Body of pancreas (tissue), 4 donors: ENCODE results near the gene GATA2. TPM values are rescaled to one million over a fixed set of nuclear protein-coding genes. Genes with fewer than 3 reads are reported as not detected.

Source experiments
- ATAC-seq: fragments of 150-250 bp; one replicate; pipeline ENCODE4 v1.9.1; 2016
- DNase-seq, 4 donors: peaks; one replicate each; pipeline ENCODE4 v3.0.0-alpha.2; 2019
- H3K27ac ChIP-seq, 4 donors: fragments of 200-600 bp; sonication (generic); 1 replicate in 3 of 4; 2 replicates in 1 of 4; pipeline versions ENCODE4 v1.5.1 to v1.6.1; 2016 to 2019; ENCODE audit warnings: mild to moderate bottlenecking in 1 of 4, mixed read lengths in 1 of 4, moderate library complexity in 1 of 4
- H3K27me3 ChIP-seq, 2 donors: fragments of 200-600 bp; sonication (generic); one replicate each; pipeline ENCODE4 v1.6.0; 2016; ENCODE audit warnings: mild to moderate bottlenecking in 1 of 2
- H3K36me3 ChIP-seq, 2 donors: fragments of 200-600 bp; sonication (generic); replicated peaks in 1 of 2; 2 replicates each; pipeline ENCODE4 v1.5.1; 2016; ENCODE audit warnings: low read depth in 2 of 2; ENCODE audit not compliant: insufficient read depth in 1 of 2
- H3K4me1 ChIP-seq: fragments of 200-600 bp; sonication (generic); one replicate; pipeline ENCODE4 v1.6.0; 2016
- H3K4me3 ChIP-seq, 2 donors: fragments of 200-600 bp; sonication (generic); 1 replicate in 1 of 2; 2 replicates in 1 of 2; pipeline ENCODE4 v1.5.1; 2016 to 2019
- H3K9me3 ChIP-seq, 3 donors: fragments of 200-600 bp; sonication (generic); 1 replicate in 2 of 3; 2 replicates in 1 of 3; pipeline ENCODE4 v1.5.1; 2016
- POLR2A ChIP-seq, 3 donors: fragments of 450-650 bp; IDR thresholded peaks; one replicate each; pipeline ENCODE4 v1.6.1; 2016; ENCODE audit warnings: antibody characterized with exemption in 3 of 3, mild to moderate bottlenecking in 2 of 3
- WGBS, 2 donors: methylation state at CpG; one replicate each; pipeline ENCODE4 v1.1.5; 2017; 5-methylcytosine and 5-hydroxymethylcytosine counted together
- intact Hi-C: fragments of 100-400 bp; cut with DNase I; formaldehyde crosslinking; loops from one replicate; pipeline ENCODE4 v1.15.1; 2023
- total RNA-seq, 2 donors: library from RNA; depleted of rRNA; stranded (reverse); fragments of >200 nt; gene quantifications; one replicate each; pipeline ENCODE4 v1.1.0, GENCODE V29; 2016
- TF ChIP-seq, protein P1 (sequence below), 7 experiments: fragments of 450-650 bp in 4 of 7; fragments of 200-600 bp in 3 of 7; sonication (generic) in 3 of 7; IDR thresholded peaks; one replicate each; pipeline ENCODE4 v1.5.1; 2016 to 2019; ENCODE audit warnings: antibody characterized with exemption in 7 of 7

Gene GATA2
- total RNA-seq, 2 donors from 2014 or later = 11.7 to 12.9 TPM

DNA sequence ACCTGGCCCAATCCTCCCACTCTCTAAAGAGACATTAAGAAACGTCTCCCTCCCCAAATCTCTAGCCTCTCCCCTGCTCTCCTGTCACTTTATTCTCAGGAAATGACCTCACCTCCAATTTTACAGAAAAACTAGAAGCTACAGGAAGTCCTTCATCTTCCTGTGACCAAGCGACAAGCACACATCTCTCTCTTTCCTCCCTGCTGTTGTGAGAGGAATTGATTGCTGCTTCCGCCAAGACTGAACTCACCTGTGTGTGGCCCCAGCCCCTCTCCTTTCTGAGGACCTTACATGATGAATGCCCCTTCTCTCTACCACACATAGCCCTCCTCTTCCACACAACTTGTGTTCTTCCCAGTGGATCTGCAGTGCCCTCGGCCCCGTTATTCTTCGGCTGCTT, 44.5 kb downstream of the GATA2 start:
- no peaks in the 10 kb centered on the region for H3K9me3 ChIP-seq
- intact Hi-C loops = no loop called here
- no peaks in the 10 kb centered on the region for H3K27me3 ChIP-seq
- H3K4me3 ChIP-seq = no peak overlapping the region
- DNase-seq (no peak), ATAC-seq (no peak)
- H3K27ac ChIP-seq = no peak overlapping the region
- no peak for TF ChIP-seq POLR2A (IDR thresholded peaks at IDR 0.05)
- TF ChIP-seq, protein P1, sequence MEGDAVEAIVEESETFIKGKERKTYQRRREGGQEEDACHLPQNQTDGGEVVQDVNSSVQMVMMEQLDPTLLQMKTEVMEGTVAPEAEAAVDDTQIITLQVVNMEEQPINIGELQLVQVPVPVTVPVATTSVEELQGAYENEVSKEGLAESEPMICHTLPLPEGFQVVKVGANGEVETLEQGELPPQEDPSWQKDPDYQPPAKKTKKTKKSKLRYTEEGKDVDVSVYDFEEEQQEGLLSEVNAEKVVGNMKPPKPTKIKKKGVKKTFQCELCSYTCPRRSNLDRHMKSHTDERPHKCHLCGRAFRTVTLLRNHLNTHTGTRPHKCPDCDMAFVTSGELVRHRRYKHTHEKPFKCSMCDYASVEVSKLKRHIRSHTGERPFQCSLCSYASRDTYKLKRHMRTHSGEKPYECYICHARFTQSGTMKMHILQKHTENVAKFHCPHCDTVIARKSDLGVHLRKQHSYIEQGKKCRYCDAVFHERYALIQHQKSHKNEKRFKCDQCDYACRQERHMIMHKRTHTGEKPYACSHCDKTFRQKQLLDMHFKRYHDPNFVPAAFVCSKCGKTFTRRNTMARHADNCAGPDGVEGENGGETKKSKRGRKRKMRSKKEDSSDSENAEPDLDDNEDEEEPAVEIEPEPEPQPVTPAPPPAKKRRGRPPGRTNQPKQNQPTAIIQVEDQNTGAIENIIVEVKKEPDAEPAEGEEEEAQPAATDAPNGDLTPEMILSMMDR (IDR thresholded peaks at IDR 0.05) = no peak
- H3K36me3 ChIP-seq = no peaks in the 10 kb centered on the region
- H3K4me1 ChIP-seq = no peaks in the 10 kb centered on the region
- WGBS, 2 donors = 68 to 74% methylated on average over 6 of the region's 6 CpGs

DNA sequence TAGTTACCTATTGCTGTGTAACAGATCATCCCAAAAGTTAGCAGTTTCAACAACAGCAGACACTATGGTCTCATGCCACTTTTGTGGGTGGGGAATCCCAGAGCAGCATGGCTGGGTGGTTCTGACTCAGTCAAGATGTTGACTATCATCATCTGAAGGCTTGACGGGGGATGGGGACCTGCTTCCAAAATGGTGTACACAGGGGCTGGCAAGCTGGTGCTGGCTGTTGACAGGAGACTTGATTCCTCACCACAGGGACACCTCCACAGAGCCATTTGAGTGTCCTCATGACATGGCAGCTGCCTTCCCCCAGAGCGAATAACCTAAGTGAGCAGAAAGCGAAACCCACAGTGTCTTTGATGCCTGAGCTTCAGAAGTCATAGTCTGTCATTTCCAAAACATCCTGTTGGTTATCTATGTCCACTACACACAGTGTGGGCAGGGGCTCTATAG, 45.4 kb downstream of the GATA2 start:
- DNase-seq = no peak
- TF ChIP-seq POLR2A (IDR thresholded peaks at IDR 0.05) = no peak
- Histone ChIP-seq H3K9me3 (no peaks in the 10 kb centered on the region), H3K27ac (no peak overlapping the region), H3K36me3 (no peaks in the 10 kb centered on the region), H3K4me3 (no peak overlapping the region), H3K4me1 (no peaks in the 10 kb centered on the region), H3K27me3 (no peaks in the 10 kb centered on the region)
- intact Hi-C loops = no loop called here
- ATAC-seq = no peak
- 90 to 96% methylated on average over 3 of the region's 3 CpGs for WGBS, 2 donors

DNA sequence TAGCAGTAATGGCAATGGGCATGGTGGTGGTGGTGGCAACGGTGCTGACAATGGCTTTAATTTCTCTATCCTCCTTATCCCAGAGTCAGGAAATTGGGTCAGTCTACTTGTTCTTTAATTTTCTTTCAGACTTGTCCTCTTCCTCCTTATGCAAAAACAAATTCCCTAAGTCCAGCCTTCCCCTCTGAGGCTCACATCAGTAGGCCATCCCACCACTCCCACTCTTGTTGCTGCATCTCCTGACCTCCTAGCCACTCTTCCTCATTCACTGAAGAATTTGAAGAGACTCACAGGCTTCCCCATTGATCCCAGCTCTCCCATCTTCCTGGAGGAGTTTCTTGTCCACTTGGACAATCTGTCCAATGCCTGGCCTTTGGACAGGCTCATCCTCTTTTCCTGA, 46.2 kb downstream of the GATA2 start:
- H3K4me3 ChIP-seq = no peak overlapping the region
- H3K4me1 ChIP-seq = no peaks in the 10 kb centered on the region
- no peak overlapping the region for H3K27ac ChIP-seq
- no peaks in the 10 kb centered on the region for H3K36me3 ChIP-seq
- H3K9me3 ChIP-seq = no peaks in the 10 kb centered on the region
- intact Hi-C loops = no loop called here
- 88% methylated on average over 1 of the region's 1 CpG for WGBS, 2 donors
- no peak for ATAC-seq
- DNase-seq = no peak
- TF ChIP-seq, protein P1 (IDR thresholded peaks at IDR 0.05) = no peak
- TF ChIP-seq POLR2A (IDR thresholded peaks at IDR 0.05) = no peak
- no peaks in the 10 kb centered on the region for H3K27me3 ChIP-seq

DNA sequence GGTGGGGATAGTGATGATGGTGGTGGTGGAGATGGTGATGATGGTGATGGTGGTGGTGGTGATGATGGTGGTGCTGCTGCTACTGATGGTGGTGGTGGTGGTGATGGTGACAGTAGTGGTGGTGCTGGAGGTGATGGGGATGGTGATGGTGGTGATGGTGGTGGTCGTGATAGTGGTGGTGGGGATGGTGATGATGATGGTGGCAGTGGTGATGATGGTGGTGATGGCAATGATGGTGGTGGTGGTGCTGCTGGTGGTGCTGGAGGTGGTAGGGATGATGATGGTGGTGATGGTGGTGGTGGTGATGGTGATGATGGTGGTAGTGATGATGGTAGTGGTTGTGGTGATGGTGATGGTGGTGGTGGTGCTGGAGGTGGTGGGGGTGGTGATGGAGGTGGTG, 47.6 kb downstream of the GATA2 start:
- intact Hi-C loops = no loop called here
- no peaks in the 10 kb centered on the region for H3K4me1 ChIP-seq
- H3K27me3 ChIP-seq = no peaks in the 10 kb centered on the region
- no peak for TF ChIP-seq POLR2A (IDR thresholded peaks at IDR 0.05)
- TF ChIP-seq, protein P1 (IDR thresholded peaks at IDR 0.05) = no peak
- no peak overlapping the region for H3K4me3 ChIP-seq
- WGBS, 2 donors = 62 to 88% methylated on average over 1 of the region's 1 CpG
- no peaks in the 10 kb centered on the region for H3K36me3 ChIP-seq
- DNase-seq (no peak), ATAC-seq (no peak)
- no peaks in the 10 kb centered on the region for H3K9me3 ChIP-seq
- no peak overlapping the region for H3K27ac ChIP-seq

DNA sequence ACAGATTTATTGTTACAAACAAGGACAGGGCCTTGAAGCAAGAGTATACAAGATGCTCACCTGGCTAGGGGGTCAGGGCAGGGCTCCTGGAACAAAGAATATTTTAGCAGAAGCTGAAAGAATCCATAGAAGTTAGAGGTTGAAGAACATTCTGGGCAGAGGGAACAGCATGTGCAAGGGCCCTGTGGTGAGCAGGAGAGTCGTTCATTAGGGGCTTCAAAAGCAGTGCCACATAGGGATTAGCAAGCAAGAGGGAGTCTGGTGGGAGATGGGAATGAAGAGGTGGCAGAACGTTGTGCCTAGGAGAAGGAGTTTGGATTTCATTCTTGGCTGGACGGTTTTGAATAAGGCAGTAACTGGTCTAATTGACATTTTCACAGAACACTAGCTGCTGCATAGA, 49.2 kb downstream of the GATA2 start:
- Histone ChIP-seq H3K9me3 (no peaks in the 10 kb centered on the region), H3K27ac (no peak overlapping the region), H3K27me3 (no peaks in the 10 kb centered on the region), H3K4me1 (no peaks in the 10 kb centered on the region), H3K36me3 (no peaks in the 10 kb centered on the region), H3K4me3 (no peak overlapping the region)
- TF ChIP-seq, protein P1 (IDR thresholded peaks at IDR 0.05) = no peak
- no peak for TF ChIP-seq POLR2A (IDR thresholded peaks at IDR 0.05)
- intact Hi-C loops = no loop called here
- DNase-seq (no peak), ATAC-seq (no peak)
- 56% methylated on average over 3 of the region's 3 CpGs for WGBS, 2 donors
